ENCODE measurements around the gene ANKRD45.
"Not testable (repeated sequence)": the region's sequence is repeated elsewhere in the genome, so short reads cannot be mapped to it uniquely, and the experiment has no call there.

ANKRD45 gene

GRCh38 chr1:173669491-173669941, at the start of gene ANKRD45:
Gene ANKRD45 (minus strand): TSS chr1:173669851. CDS start chr1:173659418, 10,433 bp downstream.
- DNase-seq (ENCODE audit: low read depth), result peak; percentile 6

- no peak for DNase-seq (ENCODE audit: low read depth)
Measured at GRCh38 chr1:173717238-173717637, 47.6 kb upstream of the ANKRD45 start.

- DNase-seq (ENCODE audit: low read depth), result no peak
Measured at GRCh38 chr1:173715538-173715844, 45.8 kb upstream of the ANKRD45 start.

- peak; percentile 82 for DNase-seq (ENCODE audit: low read depth)
Measured at GRCh38 chr1:173714759-173715537, 45.3 kb upstream of the ANKRD45 start, which contains the start of gene KLHL20. Gene KLHL20 (plus strand): TSS chr1:173714981. CDS start chr1:173716044, 1,063 bp downstream.

GRCh38 chr1:173714441-173714758, 44.7 kb upstream of the ANKRD45 start:
- no peak for DNase-seq (ENCODE audit: low read depth)

- DNase-seq (ENCODE audit: low read depth), result no peak
Measured at GRCh38 chr1:173708787-173709186, 39.1 kb upstream of the ANKRD45 start.

- no peak for DNase-seq (ENCODE audit: low read depth)
Measured at GRCh38 chr1:173705117-173705516, 35.5 kb upstream of the ANKRD45 start.

GRCh38 chr1:173702736-173703135, 33.1 kb upstream of the ANKRD45 start:
- no peak for DNase-seq (ENCODE audit: low read depth)

GRCh38 chr1:173701299-173701698, 31.6 kb upstream of the ANKRD45 start:
- not testable (repeated sequence) for DNase-seq (ENCODE audit: low read depth)

- no peak for DNase-seq (ENCODE audit: low read depth)
Measured at GRCh38 chr1:173693238-173693637, 23.6 kb upstream of the ANKRD45 start.

- no peak for DNase-seq (ENCODE audit: low read depth)
Measured at GRCh38 chr1:173688300-173688699, 18.6 kb upstream of the ANKRD45 start.

GRCh38 chr1:173685121-173685520, 15.5 kb upstream of the ANKRD45 start:
- DNase-seq (ENCODE audit: low read depth), result not testable (repeated sequence)

GRCh38 chr1:173683838-173684237, 14.2 kb upstream of the ANKRD45 start:
- not testable (repeated sequence) for DNase-seq (ENCODE audit: low read depth)

GRCh38 chr1:173682184-173682583, 12.5 kb upstream of the ANKRD45 start:
- no peak for DNase-seq (ENCODE audit: low read depth)

- not testable (repeated sequence) for DNase-seq (ENCODE audit: low read depth)
Measured at GRCh38 chr1:173680152-173680551, 10.5 kb upstream of the ANKRD45 start.

- not testable (repeated sequence) for DNase-seq (ENCODE audit: low read depth)
Measured at GRCh38 chr1:173674496-173674895, 4.8 kb upstream of the ANKRD45 start.

GRCh38 chr1:173666646-173667045, 3.0 kb downstream of the ANKRD45 start:
- DNase-seq (ENCODE audit: low read depth), result peak; percentile 13

- no peak for DNase-seq (ENCODE audit: low read depth)
Measured at GRCh38 chr1:173663159-173663558, 6.5 kb downstream of the ANKRD45 start.

- DNase-seq (ENCODE audit: low read depth), result no peak
Measured at GRCh38 chr1:173661763-173662162, 7.9 kb downstream of the ANKRD45 start.

GRCh38 chr1:173661271-173661670, 8.4 kb downstream of the ANKRD45 start:
- no peak for DNase-seq (ENCODE audit: low read depth)

- DNase-seq (ENCODE audit: low read depth), result no peak
Measured at GRCh38 chr1:173660306-173660705, 9.3 kb downstream of the ANKRD45 start.

GRCh38 chr1:173648880-173649605, 20.6 kb downstream of the ANKRD45 start:
- no peak for DNase-seq (ENCODE audit: low read depth)

GRCh38 chr1:173646656-173647055, 23.0 kb downstream of the ANKRD45 start:
- DNase-seq (ENCODE audit: low read depth), result no peak

Data from stromal cell of bone marrow (primary cell).